K562 (cell line): Measurements from ENCODE around the gene TMEM79. TPM values are rescaled to one million over a fixed set of nuclear protein-coding genes. Genes with fewer than 3 reads are reported as not detected.

Source experiments
- ATF4 ChIP-seq: fragments of 450-650 bp; formaldehyde crosslinking; IDR thresholded peaks from 2 replicates; pipeline ENCODE4 v1.4.0; 2022; ENCODE audit warnings: mild to moderate bottlenecking, moderate library complexity
- HSF4 ChIP-seq: fragments of 250-450 bp; sonication (Bioruptor Pico); IDR thresholded peaks from 2 replicates; pipeline ENCODE4 v2.1.2; 2022; ENCODE audit warnings: mild to moderate bottlenecking, moderate library complexity, borderline replicate concordance
- MEIS2 ChIP-seq: fragments of 450-650 bp; IDR thresholded peaks from 2 replicates; pipeline ENCODE4 v1.6.1; 2014; ENCODE audit warnings: mild to moderate bottlenecking; ENCODE audit not compliant: partially characterized antibody
- MTA3 ChIP-seq: fragments of 450-650 bp; formaldehyde crosslinking; IDR thresholded peaks from 2 replicates; pipeline ENCODE4 v1.6.1; 2017; ENCODE audit warnings: mild to moderate bottlenecking, borderline replicate concordance
- SFPQ ChIP-seq: fragments of 200-400 bp; formaldehyde crosslinking; IDR thresholded peaks from 2 replicates; pipeline ENCODE4 v1.6.1; 2017; ENCODE audit warnings: mild to moderate bottlenecking, low read depth, low read length, moderate library complexity
- SMC3 ChIP-seq: conservative IDR thresholded peaks from 2 replicates; pipeline ENCODE4 v1.6.1; 2011; ENCODE audit warnings: low read depth, low read length, improper control_type of control experiment; ENCODE audit not compliant: insufficient read depth
- TAF1 ChIP-seq: IDR thresholded peaks from 2 replicates; pipeline ENCODE4 v1.6.1; 2011; ENCODE audit warnings: mild to moderate bottlenecking, low read length, moderate library complexity; ENCODE audit not compliant: insufficient read depth, control insufficient read depth, severe bottlenecking; ENCODE audit errors: extremely low read depth
- TCF15 ChIP-seq: fragments of 250-450 bp; sonication (Bioruptor Pico); IDR thresholded peaks from 2 replicates; pipeline ENCODE4 v1.8.0; 2022; ENCODE audit warnings: moderate library complexity, mild to moderate bottlenecking, inconsistent platforms
- TCF7 ChIP-seq: sonication (generic); IDR thresholded peaks from 2 replicates; pipeline ENCODE4 v1.6.1; 2016; ENCODE audit warnings: antibody characterized with exemption, borderline replicate concordance
- ZNF165 ChIP-seq: fragments of 250-450 bp; sonication (Bioruptor Pico); IDR thresholded peaks from 2 replicates; pipeline ENCODE4 v1.4.0; 2020; ENCODE audit warnings: borderline replicate concordance
- ZNF318 ChIP-seq, 2 experiments: fragments of 450-650 bp; IDR thresholded peaks; 2 replicates each; pipeline ENCODE4 v1.6.1; 2016; ENCODE audit warnings: mild to moderate bottlenecking in 2 of 2, borderline replicate concordance in 1 of 2, low read depth in 1 of 2, moderate library complexity in 1 of 2
- ZNF324 ChIP-seq: fragments of 250-450 bp; sonication (Bioruptor Pico); IDR thresholded peaks from 2 replicates; pipeline ENCODE4 v1.4.0; 2020; ENCODE audit warnings: mild to moderate bottlenecking
- ZNF583 ChIP-seq: fragments of 250-450 bp; sonication (Bioruptor Pico); IDR thresholded peaks from 2 replicates; pipeline ENCODE4 v1.4.0; 2020
- ZNF696 ChIP-seq: fragments of 250-450 bp; sonication (Bioruptor Pico); conservative IDR thresholded peaks from 2 replicates; pipeline ENCODE4 v1.4.0; 2020; ENCODE audit warnings: mild to moderate bottlenecking, moderate library complexity
- polyA plus RNA-seq, 8 experiments: library from polyadenylated mRNA; depleted of rRNA in 4 of 8; stranded (reverse) in 5 of 8; unstranded in 3 of 8; fragments of >200 nt; fragmentation: Nextera tagmentation in 2 of 8; fragmentation: Illumina TruSeq in 1 of 8; extraction: Ambion mirVana in 2 of 8; extraction: Trizol in 1 of 8; gene quantifications; 2 replicates each; pipeline versions ENCODE4 v1.2.1 to v1.2.3, GENCODE V29; 2011 to 2014; ENCODE audit warnings: inconsistent platforms in 1 of 8, missing spikeins in 1 of 8
- total RNA-seq, 7 experiments: library from RNA; depleted of rRNA in 6 of 7; stranded (reverse); fragments of >200 nt in 6 of 7; fragmentation: Illumina TruSeq in 2 of 7; extraction: Trizol in 2 of 7; gene quantifications; 2 replicates each; pipeline versions ENCODE4 v1.2.1 to v1.2.3, GENCODE V29; 2011 to 2021; ENCODE audit warnings: low replicate concordance in 1 of 7

The TMEM79 gene
- total and polyA plus RNA-seq, 9 of the 15 experiments (the other 6 are each of a cell fraction or from before 2014, with no cell fraction given), result 0.69 to 6.8 (median 4.0) TPM

DNA sequence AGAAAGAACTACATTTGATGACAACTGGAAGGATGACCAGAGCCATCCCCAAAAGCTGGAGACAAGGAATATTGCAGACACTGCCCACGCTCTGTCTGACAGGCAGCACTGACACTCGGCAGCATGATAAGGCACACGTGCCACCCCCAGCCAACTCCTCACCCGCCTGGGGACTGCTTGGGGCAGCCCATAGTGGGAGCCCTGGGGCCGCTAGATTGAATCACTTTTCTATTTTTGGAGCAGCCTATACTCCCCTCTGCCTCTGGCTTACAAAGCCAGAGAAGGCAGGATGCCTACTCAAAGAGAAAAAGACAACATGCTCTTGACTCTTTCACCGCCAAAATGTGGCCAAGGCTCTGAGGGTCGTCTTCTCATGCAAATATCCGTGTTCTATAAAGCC lies 2.8 kb upstream of the TMEM79 start (continued):
- TF ChIP-seq ATF4 (CRISPR knock-in tag), result 0 out of 2 replicates have a peak, but pooled peaks have one; percentile 38
- no peak for TF ChIP-seq ZNF165 (CRISPR knock-in tag)
- TF ChIP-seq ZNF324 (CRISPR knock-in tag), result no peak
- no peak for TF ChIP-seq TCF15 (CRISPR knock-in tag)
- TF ChIP-seq HSF4 (CRISPR knock-in tag), result no peak
- TF ChIP-seq SFPQ, result no peak
- no peak for TF ChIP-seq ZNF318 (IDR thresholded peaks at IDR 0.05; ENCODE audit: borderline replicate concordance in 1 of 2, low read depth in 1 of 2)
- no peak for TF ChIP-seq ZNF583
- TF ChIP-seq TAF1, result peak; percentile 34
- TF ChIP-seq ZNF696, result no peak
- no peak for TF ChIP-seq SMC3
- TF ChIP-seq TCF7, result no peak
- TF ChIP-seq MTA3, result no peak
- TF ChIP-seq MEIS2, result peak; percentile 37
